PC-9 (cell line): ENCODE data around the gene JPH2.

ENCODE experiments used
- CTCF ChIP-seq: fragments of 200-600 bp; sonication (generic); conservative IDR thresholded peaks from 2 replicates; pipeline ENCODE4 v1.6.1; 2017; ENCODE audit warnings: mixed run types, antibody characterized with exemption, mild to moderate bottlenecking, moderate library complexity
- EZH2 ChIP-seq: fragments of 200-600 bp; sonication (generic); IDR thresholded peaks from 2 replicates; pipeline ENCODE4 v1.8.0; 2017; ENCODE audit warnings: antibody characterized with exemption, low read depth

GRCh38 chr20:44068316-44069201, 118.4 kb downstream of the JPH2 start:
- TF ChIP-seq CTCF (no peak), EZH2 (no peak)
